HG03457 (cell line): ENCODE results near the gene EIF3D.

Source experiments
- ATAC-seq: cut with Tn5 transposase; IDR thresholded peaks from one replicate; pipeline ENCODE4 v1.9.1; 2021; ENCODE audit warnings: moderate number of reproducible peaks; ENCODE audit not compliant: unreplicated experiment

The EIF3D gene

GRCh38 chr22:36467946-36468345 lies 61.0 kb downstream of the EIF3D start:
- ATAC-seq: no peak

DNA sequence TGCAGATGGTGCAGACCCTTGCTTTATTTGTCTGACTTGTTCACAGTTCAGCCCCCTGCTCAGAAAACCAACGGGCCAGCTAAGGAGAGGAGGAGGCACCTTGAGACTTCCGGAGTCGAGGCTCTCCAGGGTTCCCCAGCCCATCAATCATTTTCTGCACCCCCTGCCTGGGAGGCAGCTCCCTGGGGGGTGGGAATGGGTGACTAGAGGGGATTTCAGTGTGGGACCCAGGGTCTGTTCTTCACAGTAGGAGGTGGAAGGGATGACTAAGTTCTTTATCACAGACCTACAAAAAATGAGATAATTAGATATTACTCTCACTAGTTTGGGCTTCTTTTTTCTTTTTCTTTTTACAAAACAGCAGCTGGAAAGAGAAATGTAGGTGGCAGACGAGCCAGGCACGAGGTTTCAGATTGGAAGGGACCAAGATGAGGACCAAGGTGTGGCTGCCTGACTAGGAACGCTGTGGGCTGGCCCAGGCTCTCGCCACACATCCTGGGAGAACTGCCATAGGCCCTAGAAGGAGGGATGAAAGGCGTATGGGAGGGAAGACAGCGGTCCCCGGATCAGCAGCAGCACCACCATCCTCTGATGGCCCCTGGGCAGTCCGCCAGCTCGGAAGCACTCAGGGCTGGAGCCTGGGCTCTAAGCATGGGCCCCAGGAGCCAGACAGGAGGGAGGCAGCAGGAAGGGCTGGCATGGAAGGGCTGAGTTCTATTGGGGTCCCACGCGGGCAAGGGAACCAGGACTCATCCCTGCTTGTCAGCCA lies 61.7 kb downstream of the EIF3D start:
- no peak for ATAC-seq

GRCh38 chr22:36466258-36466657 lies 62.7 kb downstream of the EIF3D start:
- no peak for ATAC-seq

DNA sequence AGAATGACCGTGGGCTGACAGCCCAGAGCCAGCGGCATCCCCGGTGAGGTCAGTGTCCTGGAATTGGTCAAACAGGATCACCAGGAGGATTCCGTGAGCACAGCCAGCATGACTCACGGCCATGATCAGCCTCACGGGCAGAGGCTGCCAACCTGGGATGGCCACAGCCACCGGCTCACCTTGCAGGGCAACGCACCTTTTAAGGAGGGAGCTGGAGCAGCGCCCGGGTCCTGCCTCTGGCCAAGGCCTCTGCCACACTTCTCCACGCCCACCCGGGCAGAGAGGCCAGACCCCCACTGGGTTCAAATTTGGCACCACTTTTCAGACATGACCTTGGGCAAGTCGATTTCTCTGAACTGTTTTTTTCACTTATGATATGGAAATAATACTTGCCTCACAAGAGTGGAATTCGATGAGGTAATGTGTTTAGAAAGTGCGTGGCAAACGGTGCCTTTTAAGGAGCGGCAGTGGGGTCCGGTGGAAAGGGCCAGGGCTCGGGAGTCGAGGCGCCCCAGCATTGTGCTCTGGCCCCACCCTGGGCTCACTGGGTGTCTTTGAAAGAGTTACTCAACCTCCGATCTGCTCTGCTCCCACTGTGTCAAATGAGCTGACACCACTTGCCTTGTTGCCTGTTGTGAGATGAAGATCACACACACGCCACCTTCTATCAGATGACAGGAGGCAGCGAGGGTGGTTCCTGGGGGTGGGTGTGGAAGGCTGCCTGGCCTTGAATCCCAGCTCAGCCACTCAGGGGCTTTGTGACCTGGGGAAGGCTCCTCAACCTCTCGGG lies 63.5 kb downstream of the EIF3D start:
- ATAC-seq: no peak

DNA sequence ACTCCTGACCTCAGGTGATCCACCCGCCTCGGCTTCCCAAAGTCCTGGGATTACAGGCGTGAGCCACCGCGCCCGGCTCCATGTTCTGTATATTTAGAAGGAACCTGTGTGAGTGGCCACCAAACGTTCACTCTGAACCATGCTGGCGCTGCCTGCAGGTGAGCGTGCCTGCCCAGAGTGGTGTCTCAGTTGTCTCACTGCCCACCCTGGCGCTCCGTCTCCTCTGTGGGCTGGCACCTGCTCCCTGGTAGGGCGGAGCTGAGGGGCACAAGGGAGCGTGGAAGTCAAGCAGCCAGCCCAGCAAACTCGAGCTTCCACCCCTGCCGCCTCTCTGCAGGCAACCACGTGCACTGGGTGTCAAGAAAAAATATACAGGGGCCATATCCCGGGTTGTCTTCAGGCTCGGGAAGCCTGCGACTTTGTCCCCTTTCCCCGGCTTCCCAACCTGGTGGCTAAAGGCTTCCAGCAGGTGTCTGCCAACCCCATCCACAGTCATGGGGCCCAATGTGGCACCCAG lies 64.2 kb downstream of the EIF3D start:
- ATAC-seq: no peak

DNA sequence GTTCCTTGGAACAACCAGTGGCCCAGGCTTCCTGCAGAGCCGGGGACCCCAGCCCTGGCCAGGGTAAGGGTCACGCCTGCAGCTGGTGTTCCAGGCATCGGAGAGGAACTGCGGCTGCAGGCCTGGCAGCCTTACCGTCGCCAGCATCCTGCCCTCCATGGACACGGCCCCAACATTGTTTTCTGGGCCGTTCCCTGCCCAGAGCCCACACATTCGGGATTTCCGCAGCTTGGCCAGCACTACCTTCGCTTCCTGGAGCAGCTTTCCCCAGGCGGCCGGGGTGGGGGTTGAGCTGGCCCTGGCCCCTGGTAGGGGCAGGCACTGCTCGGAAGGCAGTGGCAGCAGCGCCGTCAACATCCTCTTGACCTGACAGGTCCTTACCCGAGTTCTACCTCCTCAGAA lies 65.2 kb downstream of the EIF3D start:
- ATAC-seq: no peak

DNA sequence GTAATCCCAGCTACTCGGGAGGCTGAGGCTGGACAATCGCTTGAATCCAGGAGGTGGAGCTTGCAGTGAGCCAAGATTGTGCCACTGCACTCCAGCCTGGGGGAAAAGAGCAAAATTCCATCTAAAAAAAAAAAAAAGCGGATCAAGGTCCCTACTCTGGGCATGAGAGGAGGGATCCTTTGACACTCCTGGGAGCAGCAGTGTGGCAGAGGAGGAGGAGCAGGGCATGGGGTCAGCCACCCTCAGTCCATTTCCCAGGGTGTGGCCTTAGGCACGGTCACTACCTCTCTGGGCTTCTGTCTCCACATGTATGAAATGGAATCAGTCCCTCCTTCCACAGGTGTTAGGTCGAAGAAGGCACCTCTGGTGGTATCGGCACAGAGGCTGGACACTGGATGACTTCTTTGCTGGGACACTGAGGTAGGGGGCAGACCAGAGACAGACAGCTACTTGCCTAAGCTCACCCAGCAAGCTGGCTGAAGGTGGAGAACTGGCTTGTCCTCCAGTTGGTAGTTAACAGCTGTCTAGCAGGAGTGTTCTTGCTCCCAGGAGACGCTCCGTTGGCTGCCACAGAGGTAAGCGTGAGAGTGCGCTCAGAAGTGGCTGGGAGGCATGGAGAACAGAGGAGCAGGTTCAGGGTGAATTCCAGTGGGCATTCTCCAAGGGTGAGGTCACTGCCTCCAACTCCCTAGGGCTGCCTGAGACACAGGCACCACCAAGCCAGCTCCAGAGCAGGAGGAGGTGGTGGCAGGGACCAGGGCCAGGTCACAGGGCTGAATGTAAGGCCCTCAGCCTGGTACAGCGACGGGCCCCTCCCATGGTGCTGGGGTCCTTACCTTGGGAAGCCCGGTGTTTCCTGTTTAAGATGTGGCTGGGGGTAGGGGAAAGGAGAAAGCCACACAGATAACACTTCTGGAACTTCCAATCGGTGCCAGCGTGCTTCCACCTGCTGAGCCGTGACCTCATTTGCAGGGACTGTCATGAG lies 67.0 kb downstream of the EIF3D start:
- no peak for ATAC-seq
